Neutrophil (primary cell): ENCODE results near the gene ALB.

Experiments
- H3K27ac ChIP-seq: fragments of 200-600 bp; sonication (generic); 2 replicates; pipeline ENCODE4 v1.5.1; 2016; ENCODE audit warnings: mild to moderate bottlenecking, moderate library complexity
- H3K27me3 ChIP-seq: fragments of 200-600 bp; sonication (generic); 2 replicates; pipeline ENCODE4 v1.6.0; 2016; ENCODE audit warnings: mild to moderate bottlenecking
- H3K36me3 ChIP-seq: fragments of 200-600 bp; sonication (generic); 2 replicates; pipeline ENCODE4 v1.5.1; 2017
- H3K4me1 ChIP-seq, 2 experiments: fragments of 200-600 bp in 1 of 2; sonication (generic) in 1 of 2; 1 replicate in 1 of 2; 2 replicates in 1 of 2; pipeline versions ENCODE4 v1.5.1 to v1.6.1; 2013 to 2016; ENCODE audit warnings: low read depth in 1 of 2, low read length in 1 of 2, mild to moderate bottlenecking in 1 of 2, moderate library complexity in 1 of 2; ENCODE audit not compliant: control insufficient read depth in 1 of 2, insufficient read depth in 1 of 2
- H3K4me3 ChIP-seq, 2 experiments: fragments of 200-600 bp in 1 of 2; sonication (generic) in 1 of 2; 1 replicate in 1 of 2; 2 replicates in 1 of 2; pipeline ENCODE4 v1.5.1; 2013 to 2016; ENCODE audit warnings: low read depth in 1 of 2, low read length in 1 of 2, mild to moderate bottlenecking in 1 of 2, moderate library complexity in 1 of 2
- H3K9me3 ChIP-seq: fragments of 200-600 bp; sonication (generic); 2 replicates; pipeline ENCODE4 v1.5.1; 2016
- CTCF ChIP-seq: fragments of 200-600 bp; sonication (generic); IDR thresholded peaks from 2 replicates; pipeline ENCODE4 v1.5.1; 2016; ENCODE audit warnings: antibody characterized with exemption

The ALB gene

GRCh38 chr4:73391774-73392173 is 12.3 kb upstream of the ALB start:
- no peak for TF ChIP-seq CTCF
- Histone ChIP-seq H3K36me3 (no peaks in the 10 kb centered on the region), H3K4me3 (no peak overlapping the region), H3K27me3 (no peaks in the 10 kb centered on the region), H3K9me3 (no peaks in the 10 kb centered on the region), H3K4me1 (no peaks in the 10 kb centered on the region), H3K27ac (no peak overlapping the region)

- no peak overlapping the region for H3K27ac ChIP-seq
- TF ChIP-seq CTCF = no peak
- H3K4me1 ChIP-seq = no peaks in the 10 kb centered on the region
- no peaks in the 10 kb centered on the region for H3K36me3 ChIP-seq
- H3K4me3 ChIP-seq = no peak overlapping the region
- H3K9me3 ChIP-seq = no peaks in the 10 kb centered on the region
- no peaks in the 10 kb centered on the region for H3K27me3 ChIP-seq
These were observed 11.2 kb upstream of the ALB start for GRCh38 chr4:73392936-73393335.

GRCh38 chr4:73396304-73396703 is 7.8 kb upstream of the ALB start:
- H3K9me3 ChIP-seq = no peaks in the 10 kb centered on the region
- H3K36me3 ChIP-seq = no peaks in the 10 kb centered on the region
- H3K4me1 ChIP-seq = no peaks in the 10 kb centered on the region
- no peak overlapping the region for H3K27ac ChIP-seq
- H3K4me3 ChIP-seq = no peak overlapping the region
- no peak for TF ChIP-seq CTCF
- H3K27me3 ChIP-seq = no peaks in the 10 kb centered on the region

DNA sequence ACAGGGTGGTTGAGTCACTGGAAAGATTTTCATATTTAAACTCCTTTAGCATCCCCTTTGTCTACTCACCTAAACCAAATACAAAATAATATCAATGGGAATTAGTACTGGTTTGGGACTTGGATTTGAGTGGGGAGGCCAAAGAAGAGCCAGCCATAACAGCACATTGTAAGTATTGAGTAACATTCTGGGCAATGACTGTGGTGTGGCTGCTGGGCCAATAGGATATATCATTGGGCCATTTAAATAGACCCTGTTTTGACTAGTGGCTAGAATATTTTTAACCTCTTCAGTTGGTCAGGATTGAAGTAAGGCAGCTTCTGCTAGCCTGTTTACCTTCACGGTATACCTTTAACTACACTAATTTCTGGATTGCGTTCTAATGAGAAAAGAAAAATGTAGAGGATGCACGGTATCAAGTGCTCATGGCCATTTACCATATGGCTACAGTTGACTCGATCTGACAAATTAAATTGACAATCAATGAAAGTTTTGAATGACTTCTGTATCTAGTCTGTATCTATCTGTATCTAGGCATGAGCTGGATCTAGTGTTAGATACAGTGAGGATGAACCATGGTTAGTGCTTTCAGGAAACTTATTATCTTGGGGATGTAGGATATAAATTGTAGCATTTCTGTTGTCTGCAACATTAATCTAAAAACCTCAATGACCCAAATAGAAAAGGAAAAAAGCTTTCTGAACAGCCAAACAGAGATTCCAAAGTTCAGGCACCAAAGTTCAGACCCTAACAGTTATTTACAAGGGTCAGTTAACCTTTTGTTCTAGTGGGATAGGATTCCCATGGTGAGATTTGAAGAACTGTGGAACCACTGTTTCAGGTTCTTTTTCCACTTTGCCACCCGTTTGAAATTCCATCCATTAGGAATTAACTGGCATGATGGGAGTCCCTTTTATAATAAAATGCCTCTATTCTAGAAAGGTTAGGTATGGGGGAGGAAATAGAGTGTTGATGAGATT is 6.8 kb upstream of the ALB start:
- no peak for TF ChIP-seq CTCF
- H3K27ac ChIP-seq = no peak overlapping the region
- no peaks in the 10 kb centered on the region for H3K27me3 ChIP-seq
- H3K9me3 ChIP-seq = no peaks in the 10 kb centered on the region
- H3K4me3 ChIP-seq = no peak overlapping the region
- no peaks in the 10 kb centered on the region for H3K4me1 ChIP-seq
- H3K36me3 ChIP-seq = no peaks in the 10 kb centered on the region

GRCh38 chr4:73401412-73401811 is 2.7 kb upstream of the ALB start:
- no peak for TF ChIP-seq CTCF
- Histone ChIP-seq H3K27me3 (no peaks in the 10 kb centered on the region), H3K4me3 (no peak overlapping the region), H3K4me1 (no peaks in the 10 kb centered on the region), H3K36me3 (no peaks in the 10 kb centered on the region), H3K27ac (no peak overlapping the region), H3K9me3 (no peaks in the 10 kb centered on the region)
